Measurements from ENCODE around the gene FASTK. TPM values are rescaled to one million over a fixed set of nuclear protein-coding genes. Genes with fewer than 3 reads are reported as not detected.

The FASTK gene
- polyA plus RNA-seq, 3 donors from 2014 or later = 49.0 to 57.6 (median 51.2) TPM

DNA sequence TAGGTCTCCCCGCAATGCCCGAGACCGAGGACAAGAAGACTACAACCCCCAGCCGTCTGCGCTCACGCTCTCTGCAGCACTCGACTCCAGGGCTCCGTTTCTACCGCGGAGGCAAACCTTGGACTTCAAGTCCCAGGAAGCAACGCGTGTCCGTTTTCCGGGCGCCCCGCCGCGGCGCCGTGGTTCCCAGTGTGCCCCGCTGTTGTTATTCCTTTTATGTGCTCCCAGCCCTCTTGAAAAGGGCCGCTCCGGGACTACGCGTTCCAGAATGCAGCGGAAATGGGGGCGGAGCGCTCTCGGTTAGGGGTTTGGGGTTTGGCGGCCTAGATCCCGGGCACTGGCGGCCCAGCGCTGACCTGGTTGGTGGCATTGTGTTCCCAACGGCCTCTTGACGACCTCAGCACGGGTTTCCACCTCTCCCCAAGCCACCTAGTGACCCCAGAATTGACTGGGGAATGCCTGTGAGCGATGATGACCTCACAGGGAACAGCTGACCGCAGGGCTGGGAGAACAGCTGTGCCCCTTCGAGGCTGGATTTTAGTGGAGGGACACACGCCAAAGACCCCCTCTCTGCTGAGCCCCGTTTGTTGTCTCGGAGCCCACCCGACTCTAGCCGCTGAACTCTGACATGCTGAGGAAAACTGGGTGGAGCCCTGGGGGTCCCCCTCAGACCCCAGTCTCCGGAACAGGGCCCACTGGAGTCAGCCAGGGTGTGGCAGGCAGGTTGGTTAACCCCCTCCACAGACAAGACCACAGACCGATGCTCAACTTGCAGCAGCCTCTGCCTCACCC lies 22.4 kb downstream of the FASTK start:
- Mint-ChIP-seq H3K4me1 (peaks cover 34 to 42% of the 10 kb centered on the region in 2 donors), H3K4me3 (peak overlapping the region; percentile 92 to 95 (median 92)), H3K27ac (peak overlapping the region; percentile 85 to 97 (median 95)), H3K27me3 (ENCODE audit: low read depth in 3 of 3) (peaks cover 0 to 6% (median 3%) of the 10 kb centered on the region in 3 donors), H3K36me3 (peaks cover 0 to 5% (median 0%) of the 10 kb centered on the region in 3 donors), H3K9me3 (no peaks in the 10 kb centered on the region)
- DNase-seq = peak; percentile 93 to 95 (median 94)

DNA sequence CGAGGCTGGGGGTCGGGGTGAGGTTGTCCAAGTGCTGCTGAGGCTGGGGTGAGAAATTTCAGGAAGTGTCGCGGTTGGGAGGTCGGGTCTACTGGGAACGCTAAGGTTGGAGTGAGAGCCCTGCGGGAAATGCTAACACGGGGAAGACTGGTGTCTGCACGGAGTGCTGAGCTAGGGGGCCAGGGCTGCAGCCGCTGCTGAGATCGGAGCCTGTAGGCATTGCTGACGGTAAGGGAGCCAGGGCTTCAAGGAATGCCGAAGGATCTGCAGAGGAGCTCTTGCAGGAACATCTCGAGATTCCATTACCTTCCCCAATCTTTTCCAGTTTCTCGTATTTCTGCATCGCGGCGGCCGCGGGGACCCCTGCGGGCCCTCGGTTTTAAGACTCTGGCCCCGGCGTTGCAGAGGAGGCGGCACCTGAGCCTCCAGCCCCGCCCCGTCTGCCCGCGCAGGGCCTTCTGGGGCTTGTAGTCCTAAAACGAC lies 23.1 kb downstream of the FASTK start, which contains the start of gene CDK5:
Gene CDK5, minus strand, starts transcription at position 392 of the 483 bp plus-strand sequence. Its CDS starts 49 bp downstream, at position 343.
- peak within 1 kb of the TSS; percentile 85 to 97 (median 95) for H3K27ac Mint-ChIP-seq

DNA sequence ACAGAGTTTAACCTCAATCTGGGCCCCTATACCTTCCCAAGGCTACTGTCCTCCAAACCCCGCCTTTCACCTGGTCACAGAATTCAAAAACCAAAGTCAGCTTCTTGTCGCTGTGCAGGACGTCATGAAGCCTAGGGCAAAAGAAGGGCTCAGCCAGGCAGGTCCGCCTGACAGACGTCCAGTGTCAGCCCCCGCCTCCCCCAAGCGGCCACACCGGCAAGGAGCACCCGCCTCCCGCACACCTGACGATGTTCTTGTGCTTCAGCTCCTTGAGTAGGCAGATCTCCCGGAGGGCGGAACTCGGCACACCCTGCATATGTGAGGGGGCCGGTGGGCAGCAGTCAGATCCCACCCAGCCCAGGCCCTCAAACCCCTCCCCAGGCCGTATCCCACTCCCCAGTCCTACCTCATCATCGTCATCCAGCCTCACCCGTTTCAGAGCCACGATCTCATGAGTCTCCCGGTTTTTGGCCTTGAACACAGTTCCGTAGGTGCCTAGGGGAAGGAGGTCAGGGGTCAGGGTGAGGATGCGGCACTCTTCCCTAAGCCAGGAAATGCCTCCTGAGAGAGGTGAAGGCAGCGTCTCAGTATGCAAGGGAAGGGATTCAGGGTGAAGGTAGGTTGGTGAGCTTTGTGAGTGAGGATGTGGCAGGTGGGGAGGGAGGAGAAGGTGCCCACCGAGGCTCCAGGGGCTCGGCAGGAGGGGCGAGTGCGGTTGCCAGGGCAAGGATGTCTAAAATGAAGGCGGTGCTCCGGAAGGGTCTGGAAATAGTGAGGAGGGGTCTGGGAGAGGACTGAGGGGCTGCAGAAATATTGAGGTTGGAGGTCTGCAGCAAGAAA lies 23.7 kb downstream of the FASTK start:
- no peak for DNase-seq
- Mint-ChIP-seq H3K27ac (peak overlapping the region in 5 of 6 donors; percentile 62 to 97 (median 85)), H3K4me3 (peak overlapping the region; percentile 92 to 95 (median 92)), H3K9me3 (no peaks in the 10 kb centered on the region), H3K27me3 (ENCODE audit: low read depth in 3 of 3) (peaks cover 0 to 6% (median 3%) of the 10 kb centered on the region in 3 donors), H3K36me3 (peaks cover 4 to 6% (median 5%) of the 10 kb centered on the region in 3 donors), H3K4me1 (peaks cover 36 to 42% of the 10 kb centered on the region in 2 donors)

More for the DNA sequence above, 23.1 kb downstream of the FASTK start, which contains the start of gene CDK5:
- H3K27me3 Mint-ChIP-seq (ENCODE audit: low read depth in 3 of 3) = peaks cover 0 to 6% (median 3%) of the 10 kb centered on the region in 3 donors
- no peaks in the 10 kb centered on the region for H3K9me3 Mint-ChIP-seq
- peak within 1 kb of the TSS; percentile 92 to 95 (median 92) for H3K4me3 Mint-ChIP-seq
- peaks cover 3 to 5% (median 4%) of the 10 kb centered on the region in 3 donors for H3K36me3 Mint-ChIP-seq
- no peak for DNase-seq
- H3K4me1 Mint-ChIP-seq = peaks cover 35 to 42% of the 10 kb centered on the region in 2 donors

DNA sequence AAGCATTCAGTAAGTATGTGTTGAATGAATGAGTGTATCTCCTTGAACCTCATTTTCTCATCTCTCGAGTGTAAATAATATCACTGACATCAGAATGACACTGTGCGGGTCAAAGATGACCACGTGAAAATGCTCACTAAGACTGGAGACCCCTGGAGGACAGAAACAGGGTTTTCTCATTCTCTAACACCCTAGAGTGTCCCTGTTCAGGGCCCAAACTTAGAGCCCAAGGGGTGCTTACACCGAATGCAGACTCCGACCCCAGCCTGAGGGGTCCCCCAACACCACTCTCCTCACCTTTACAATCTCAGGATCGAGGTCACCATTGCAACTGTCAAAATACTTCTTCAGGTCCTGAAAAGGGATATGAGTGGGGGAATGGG lies 24.3 kb downstream of the FASTK start:
- H3K36me3 Mint-ChIP-seq = peaks cover 4 to 6% (median 5%) of the 10 kb centered on the region in 3 donors
- no peak overlapping the region for H3K27ac Mint-ChIP-seq
- no peak for DNase-seq

DNA sequence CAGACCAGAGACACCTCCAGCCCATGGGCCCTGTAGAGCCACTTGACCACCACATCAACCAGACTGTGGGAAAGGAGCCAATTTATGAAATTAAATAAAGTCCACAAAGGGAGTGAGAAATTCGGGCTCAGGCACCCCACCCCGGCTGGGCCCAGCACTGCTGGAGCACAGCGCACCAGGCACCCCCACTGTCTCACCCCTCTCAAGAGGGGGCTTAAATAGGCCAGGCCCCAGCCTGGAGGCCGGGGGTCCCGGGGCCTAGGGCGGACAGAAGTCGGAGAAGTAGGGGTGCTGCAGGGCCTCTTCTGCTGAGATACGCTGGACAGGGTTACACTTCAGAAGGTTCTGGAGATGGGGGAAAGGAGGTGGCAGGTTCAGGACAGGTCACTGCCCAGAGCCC lies 26.9 kb downstream of the FASTK start:
- no peak for DNase-seq
- H3K27ac Mint-ChIP-seq = no peak overlapping the region
- no peaks in the 10 kb centered on the region for H3K9me3 Mint-ChIP-seq
- peaks cover 4 to 6% (median 5%) of the 10 kb centered on the region in 3 donors for H3K36me3 Mint-ChIP-seq
- no peak overlapping the region for H3K4me3 Mint-ChIP-seq
- H3K27me3 Mint-ChIP-seq (ENCODE audit: low read depth in 3 of 3) = peaks cover 0 to 4% (median 3%) of the 10 kb centered on the region in 3 donors
- H3K4me1 Mint-ChIP-seq = peaks cover 17 to 24% of the 10 kb centered on the region in 2 donors

More for the DNA sequence above, 24.3 kb downstream of the FASTK start:
- H3K9me3 Mint-ChIP-seq = no peaks in the 10 kb centered on the region
- peaks cover 0 to 6% (median 3%) of the 10 kb centered on the region in 3 donors for H3K27me3 Mint-ChIP-seq (ENCODE audit: low read depth in 3 of 3)
- peak overlapping the region; percentile 7 to 95 (median 92) for H3K4me3 Mint-ChIP-seq
- peaks cover 32 to 36% of the 10 kb centered on the region in 2 donors for H3K4me1 Mint-ChIP-seq

DNA sequence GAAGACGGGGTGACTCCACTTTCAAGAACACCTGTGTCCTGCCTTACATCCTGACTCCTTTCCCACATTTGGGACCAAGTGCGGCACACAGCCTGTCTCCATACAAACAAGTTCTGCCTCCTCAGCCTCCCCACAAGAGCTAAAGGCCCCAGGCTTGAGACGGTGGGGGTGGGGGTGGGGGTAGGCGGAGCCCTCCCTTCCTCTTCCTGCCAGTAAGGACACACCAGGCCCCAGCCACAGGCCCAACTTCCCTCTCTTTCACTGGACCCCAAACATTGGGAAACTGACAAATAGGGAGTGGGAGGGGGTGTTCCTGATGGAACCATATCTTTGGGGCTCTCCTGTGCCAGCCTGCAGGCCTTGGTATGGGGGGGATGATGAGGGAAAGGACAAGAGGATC lies 27.5 kb downstream of the FASTK start:
- DNase-seq = no peak
- Mint-ChIP-seq H3K4me1 (peaks cover 11 to 17% of the 10 kb centered on the region in 2 donors), H3K4me3 (no peak overlapping the region), H3K36me3 (peaks cover 4 to 6% (median 5%) of the 10 kb centered on the region in 3 donors), H3K27ac (no peak overlapping the region), H3K9me3 (no peaks in the 10 kb centered on the region), H3K27me3 (ENCODE audit: low read depth in 3 of 3) (peaks cover 0 to 2% (median 0%) of the 10 kb centered on the region in 3 donors)

DNA sequence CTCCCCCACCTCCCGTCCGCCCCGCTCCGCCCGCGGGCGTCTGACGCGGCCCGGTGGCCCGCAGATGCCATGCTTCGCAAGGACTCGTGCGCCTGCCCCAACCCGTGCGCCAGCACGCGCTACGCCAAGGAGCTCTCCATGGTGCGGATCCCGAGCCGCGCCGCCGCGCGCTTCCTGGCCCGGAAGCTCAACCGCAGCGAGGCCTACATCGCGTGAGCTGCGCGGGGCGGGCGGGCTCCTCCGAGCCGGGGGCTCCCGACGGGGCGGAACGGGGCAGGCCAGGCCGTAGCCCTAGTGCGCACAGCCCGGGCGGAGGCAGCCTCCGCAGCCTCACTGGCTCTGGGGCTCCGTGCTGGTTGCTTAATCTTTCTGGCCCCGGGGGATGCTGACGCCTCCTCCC lies 29.5 kb downstream of the FASTK start:
- Mint-ChIP-seq H3K4me1 (peaks cover 0 to 2% of the 10 kb centered on the region in 2 donors), H3K4me3 (no peak overlapping the region), H3K36me3 (peaks cover 4 to 6% (median 5%) of the 10 kb centered on the region in 3 donors), H3K27me3 (ENCODE audit: low read depth in 3 of 3) (peaks cover 0 to 1% (median 0%) of the 10 kb centered on the region in 3 donors), H3K27ac (no peak overlapping the region), H3K9me3 (no peaks in the 10 kb centered on the region)
- DNase-seq = peak; percentile 34

DNA sequence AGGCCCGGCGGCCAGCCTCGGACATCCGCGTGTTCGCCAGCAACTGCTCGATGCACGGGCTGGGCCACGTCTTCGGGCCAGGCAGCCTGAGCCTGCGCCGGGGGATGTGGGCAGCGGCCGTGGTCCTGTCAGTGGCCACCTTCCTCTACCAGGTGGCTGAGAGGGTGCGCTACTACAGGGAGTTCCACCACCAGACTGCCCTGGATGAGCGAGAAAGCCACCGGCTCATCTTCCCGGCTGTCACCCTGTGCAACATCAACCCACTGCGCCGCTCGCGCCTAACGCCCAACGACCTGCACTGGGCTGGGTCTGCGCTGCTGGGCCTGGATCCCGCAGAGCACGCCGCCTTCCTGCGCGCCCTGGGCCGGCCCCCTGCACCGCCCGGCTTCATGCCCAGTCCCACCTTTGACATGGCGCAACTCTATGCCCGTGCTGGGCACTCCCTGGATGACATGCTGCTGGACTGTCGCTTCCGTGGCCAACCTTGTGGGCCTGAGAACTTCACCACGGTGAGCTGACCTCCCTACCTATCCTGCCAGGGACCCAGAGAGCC lies 31.6 kb downstream of the FASTK start:
- no peak overlapping the region for H3K27ac Mint-ChIP-seq
- no peak for DNase-seq
- H3K36me3 Mint-ChIP-seq = peaks cover 0 to 7% (median 6%) of the 10 kb centered on the region in 3 donors
- H3K27me3 Mint-ChIP-seq (ENCODE audit: low read depth in 3 of 3) = peaks cover 0 to 3% (median 0%) of the 10 kb centered on the region in 3 donors
- no peak overlapping the region for H3K4me3 Mint-ChIP-seq
- no peaks in the 10 kb centered on the region for H3K9me3 Mint-ChIP-seq
- peaks cover 0 to 2% of the 10 kb centered on the region in 2 donors for H3K4me1 Mint-ChIP-seq

DNA sequence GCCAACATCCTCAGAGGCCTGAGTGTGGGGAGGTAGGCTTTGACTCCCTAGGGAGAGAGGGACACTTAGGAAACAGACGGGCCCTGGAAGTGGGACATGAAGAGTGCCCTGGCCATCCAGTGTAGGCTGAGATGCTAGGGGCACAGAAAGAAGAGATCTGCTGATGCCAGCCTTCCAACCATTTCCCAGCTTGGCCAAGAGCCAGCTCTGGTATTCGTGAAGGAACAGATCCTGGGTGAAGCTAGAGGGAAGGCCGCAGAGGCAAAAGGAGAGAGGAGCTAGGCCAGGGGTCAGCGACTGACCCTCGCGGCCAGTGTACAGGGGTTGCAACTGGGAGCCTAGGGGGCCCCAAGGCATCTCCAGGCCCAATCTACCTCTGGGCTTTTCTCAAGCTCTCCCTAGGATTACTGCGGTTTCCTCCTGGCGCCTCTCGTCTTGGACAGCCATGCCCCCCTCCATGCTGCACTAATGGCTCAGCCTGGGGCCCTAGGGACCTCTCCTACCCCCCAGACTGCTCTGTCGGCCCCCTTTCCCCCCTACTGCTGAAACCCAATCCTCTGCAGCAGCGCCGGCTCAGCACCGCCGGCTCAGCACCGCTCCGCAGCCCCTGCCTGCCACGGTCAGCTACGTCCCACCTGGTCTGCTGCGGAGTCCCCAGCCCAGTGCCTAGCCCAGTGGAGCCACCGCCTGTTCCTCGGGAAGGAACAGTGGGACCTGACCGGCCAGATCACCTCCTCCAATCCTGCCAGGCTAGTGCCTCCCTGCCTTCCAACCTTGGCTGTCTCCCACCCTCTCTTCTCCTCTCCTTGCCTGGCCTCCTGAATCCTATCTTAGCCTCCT lies 32.4 kb downstream of the FASTK start, which contains the start of gene ASIC3:
Gene ASIC3, plus strand, starts transcription at position 556 of the 840 bp plus-strand sequence. CDS start 355 bp downstream, outside the sequence.
- Mint-ChIP-seq H3K27me3 (ENCODE audit: low read depth in 3 of 3) (peaks cover 0 to 3% (median 0%) of the 10 kb centered on the region in 3 donors), H3K4me3 (no peak within 1 kb of the TSS)

DNA sequence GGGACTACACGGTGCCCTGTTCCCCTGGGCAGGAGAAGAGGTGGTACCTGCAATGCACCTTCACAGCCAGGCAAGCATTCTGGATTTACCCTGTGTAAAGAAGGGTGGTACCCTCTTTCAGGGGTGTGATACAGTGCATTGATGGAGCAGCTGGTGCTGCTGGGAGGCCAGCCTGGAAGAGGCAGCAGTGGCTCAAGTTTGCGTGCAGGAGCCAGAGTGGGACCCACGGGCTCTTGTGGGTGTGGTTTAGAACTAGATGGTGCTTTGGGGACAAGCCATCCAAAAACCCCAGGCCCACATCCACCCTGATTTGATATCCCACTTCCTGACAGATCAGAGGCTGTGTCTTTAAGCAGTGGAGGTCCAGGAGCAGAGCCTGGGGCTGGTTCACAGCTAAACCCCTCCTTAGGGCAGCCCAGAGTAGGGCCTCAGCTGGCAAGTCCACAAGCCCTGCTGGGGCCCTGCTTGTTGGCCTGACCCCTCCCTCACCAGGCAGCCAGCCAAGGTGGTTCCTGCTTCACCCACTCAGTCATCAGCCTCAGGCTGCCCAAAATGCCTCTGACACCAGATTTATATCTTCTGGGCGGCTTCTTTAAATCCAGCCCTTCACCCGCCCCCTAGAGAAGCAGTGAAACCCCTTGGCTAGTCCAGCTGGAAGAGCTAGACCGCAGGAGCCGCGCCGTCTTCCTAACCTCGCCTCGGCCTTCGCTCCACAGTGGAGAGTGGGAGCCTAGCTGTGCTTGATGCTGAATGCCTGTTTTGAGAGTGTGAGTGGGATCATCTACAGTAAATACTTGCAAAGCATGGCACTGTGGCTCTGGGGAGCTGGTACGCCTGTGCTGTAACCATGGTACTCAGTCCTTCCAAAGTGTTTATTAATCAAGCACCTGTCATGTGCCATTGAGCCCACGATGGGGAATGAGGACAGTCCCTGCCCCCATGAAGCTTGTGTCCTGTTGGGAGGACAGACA lies 33.7 kb downstream of the FASTK start:
- Mint-ChIP-seq H3K27me3 (ENCODE audit: low read depth in 3 of 3) (peaks cover 0 to 3% (median 0%) of the 10 kb centered on the region in 3 donors), H3K36me3 (peaks cover 0 to 3% (median 0%) of the 10 kb centered on the region in 3 donors), H3K9me3 (no peaks in the 10 kb centered on the region), H3K4me1 (no peaks in the 10 kb centered on the region), H3K4me3 (no peak overlapping the region), H3K27ac (peak overlapping the region in 2 of 6 donors; percentile 14 to 28)
- no peak for DNase-seq

More for the DNA sequence above, 32.4 kb downstream of the FASTK start, which contains the start of gene ASIC3:
- Mint-ChIP-seq H3K4me1 (peaks cover 0 to 2% of the 10 kb centered on the region in 2 donors), H3K9me3 (no peaks in the 10 kb centered on the region), H3K27ac (peak within 1 kb of the TSS in 1 of 6 donors; percentile 14), H3K36me3 (peaks cover 0 to 7% (median 6%) of the 10 kb centered on the region in 3 donors)
- DNase-seq = no peak

DNA sequence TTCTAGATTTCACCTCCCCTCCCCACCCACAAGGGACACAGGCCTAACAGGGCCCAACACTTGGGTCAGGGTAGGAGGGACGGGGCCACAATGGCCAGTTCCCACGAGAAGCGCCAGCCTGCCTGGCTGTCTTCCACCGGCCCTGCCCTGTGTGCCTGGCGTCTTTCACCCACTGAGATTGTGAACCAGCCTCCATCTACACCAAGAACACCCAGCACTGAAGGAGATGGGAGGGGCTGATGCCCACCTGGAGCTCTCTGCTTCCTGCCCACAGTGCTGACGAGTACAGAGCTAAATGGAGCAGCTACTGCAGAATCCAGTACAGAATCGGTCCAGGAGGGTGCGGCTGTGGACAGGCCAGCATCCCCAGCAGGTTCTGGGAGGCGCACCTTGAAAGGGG lies 34.6 kb downstream of the FASTK start:
- H3K27me3 Mint-ChIP-seq (ENCODE audit: low read depth in 3 of 3) = peaks cover 0 to 3% (median 2%) of the 10 kb centered on the region in 3 donors
- no peak overlapping the region for H3K27ac Mint-ChIP-seq
- H3K4me1 Mint-ChIP-seq = no peaks in the 10 kb centered on the region

More for the DNA sequence above, 34.6 kb downstream of the FASTK start:
- Mint-ChIP-seq H3K36me3 (peaks cover 0 to 3% (median 0%) of the 10 kb centered on the region in 3 donors), H3K9me3 (no peaks in the 10 kb centered on the region), H3K4me3 (no peak overlapping the region)
- no peak for DNase-seq

All from immature natural killer cell (primary cell).